A673 (cell line): ENCODE measurements around the gene MYT1. TPM values are rescaled to one million over a fixed set of nuclear protein-coding genes. Genes with fewer than 3 reads are reported as not detected.
A peak's percentile ranks its signal among the peaks of the same experiment; 100 is the strongest.
"Not testable (repeated sequence)": the region's sequence is repeated elsewhere in the genome, so short reads cannot be mapped to it uniquely, and the experiment has no call there.

ENCODE experiments used
- BruUV-seq: library from RNA; stranded (reverse); fragments of 400-500 nt; replicated peaks from 2 replicates; lab custom pipeline; 2021; lab: Mats Ljungman, UMichigan
- CTCF ChIA-PET: fragments of 300-600 bp; sonication (Branson Sonifier 250); formaldehyde crosslinking; loops from one replicate; lab custom pipeline; 2022; ENCODE audit warnings: antibody characterized with exemption; lab: Charles Lee
- POLR2A ChIA-PET: fragments of 300-600 bp; sonication (Branson Sonifier 250); formaldehyde crosslinking; loops from one replicate; lab custom pipeline; 2022; ENCODE audit warnings: antibody characterized with exemption; ENCODE audit not compliant: low non-redundant PET; lab: Charles Lee
- DNase-seq: peaks from one replicate; pipeline ENCODE4 v3.0.0-alpha.2; 2015; ENCODE audit warnings: low spot score
- H3K27ac ChIP-seq: fragments of 200-600 bp; sonication (generic); 2 replicates; pipeline ENCODE4 v1.5.1; 2016; ENCODE audit warnings: mixed run types, low read depth, mild to moderate bottlenecking, mixed read lengths, antibody characterized with exemption, low read length; ENCODE audit not compliant: poor library complexity, severe bottlenecking
- H3K27me3 ChIP-seq: fragments of 200-600 bp; sonication (generic); replicated peaks from 2 replicates; pipeline ENCODE4 v1.6.1; 2017; ENCODE audit warnings: mixed run types, low read depth, mild to moderate bottlenecking, mixed read lengths, antibody characterized with exemption, low read length; ENCODE audit not compliant: insufficient read depth, poor library complexity
- H3K36me3 ChIP-seq: fragments of 200-600 bp; sonication (generic); 2 replicates; pipeline ENCODE4 v1.6.1; 2016; ENCODE audit warnings: mixed run types, mild to moderate bottlenecking, mixed read lengths, antibody characterized with exemption, low read length; ENCODE audit not compliant: insufficient read depth, poor library complexity, severe bottlenecking
- H3K4me1 ChIP-seq: fragments of 200-600 bp; sonication (generic); 2 replicates; pipeline ENCODE4 v1.6.1; 2017; ENCODE audit warnings: mixed run types, mild to moderate bottlenecking, mixed read lengths, antibody characterized with exemption, low read length; ENCODE audit not compliant: insufficient read depth, poor library complexity, severe bottlenecking
- H3K4me3 ChIP-seq: fragments of 200-600 bp; sonication (generic); 2 replicates; pipeline ENCODE4 v1.5.1; 2016; ENCODE audit warnings: low read depth, mixed run types, mild to moderate bottlenecking, mixed read lengths, low read length; ENCODE audit not compliant: poor library complexity, severe bottlenecking
- H3K9me3 ChIP-seq: fragments of 200-600 bp; sonication (generic); 2 replicates; pipeline ENCODE4 v1.6.1; 2016; ENCODE audit warnings: mixed run types, low read depth, mild to moderate bottlenecking, mixed read lengths, antibody characterized with exemption, low read length; ENCODE audit not compliant: poor library complexity, severe bottlenecking
- intact Hi-C: fragments of 100-400 bp; cut with micrococcal nuclease; formaldehyde crosslinking; loops from one replicate; pipeline ENCODE4 v1.10.0; 2022; ENCODE audit not compliant: unreplicated experiment
- total RNA-seq: library from RNA; stranded (reverse); gene quantifications from 2 replicates; pipeline ENCODE4 v1.2.3, GENCODE V29; 2021
- TF ChIP-seq, protein P1 (sequence below): fragments of 300-800, 200-600 bp; sonication (generic); conservative IDR thresholded peaks from 2 replicates; pipeline ENCODE4 v1.5.1; 2017; ENCODE audit warnings: low read depth, mild to moderate bottlenecking, antibody characterized with exemption, low read length, moderate library complexity, mixed read lengths

MYT1 gene
- total RNA-seq, 1 experiment from 2014 or later = not detected

DNA sequence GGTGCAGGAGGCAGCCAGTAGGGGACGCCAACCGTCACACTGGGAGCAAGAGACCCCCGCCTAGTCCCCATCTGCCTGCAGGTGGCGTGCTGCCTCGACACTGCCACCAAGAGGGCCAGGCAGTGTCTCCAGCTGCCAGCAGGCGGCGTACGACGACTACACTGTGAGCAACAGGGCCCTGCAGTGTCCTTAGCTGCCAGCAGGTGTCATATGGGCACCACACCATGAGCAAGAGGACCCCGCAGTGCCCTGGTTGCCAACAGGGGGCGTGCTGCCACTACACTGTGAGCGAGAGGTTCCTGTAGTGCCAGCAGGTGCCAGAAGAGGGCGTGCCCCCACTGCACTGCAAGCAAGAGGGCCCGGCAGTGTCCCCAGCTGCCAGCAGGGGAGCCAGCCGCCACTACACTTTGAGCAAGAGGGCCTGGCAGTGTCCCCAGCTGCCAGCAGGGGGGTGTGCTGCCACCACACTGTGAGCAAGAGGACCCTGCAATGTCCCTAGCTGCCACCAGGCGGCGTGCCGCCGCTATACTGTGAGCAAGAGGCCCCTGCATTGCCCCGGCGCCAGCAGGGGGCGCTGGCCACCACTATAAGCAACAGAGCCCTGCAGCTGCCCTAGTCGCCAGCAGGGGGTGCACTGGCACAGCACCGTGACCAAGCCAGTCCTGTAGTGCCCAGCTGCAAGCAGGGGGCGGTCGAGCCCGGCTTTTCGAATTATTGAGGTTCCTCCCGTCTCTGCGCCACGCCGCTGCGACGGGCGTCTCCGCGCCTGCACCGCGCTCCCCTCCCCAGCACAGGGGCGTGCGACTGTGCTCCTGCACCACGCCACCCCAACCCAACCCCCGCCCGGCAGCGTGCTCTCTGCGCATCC, 121.6 kb downstream of the MYT1 start:
- H3K36me3 ChIP-seq, intact Hi-C loops, H3K4me3 ChIP-seq, BruUV-seq, H3K4me1 ChIP-seq, POLR2A ChIA-PET, H3K27me3 ChIP-seq, CTCF ChIA-PET, H3K9me3 ChIP-seq, H3K27ac ChIP-seq: not testable (repeated sequence)
- peak; percentile 66 for DNase-seq
- TF ChIP-seq, protein P1, sequence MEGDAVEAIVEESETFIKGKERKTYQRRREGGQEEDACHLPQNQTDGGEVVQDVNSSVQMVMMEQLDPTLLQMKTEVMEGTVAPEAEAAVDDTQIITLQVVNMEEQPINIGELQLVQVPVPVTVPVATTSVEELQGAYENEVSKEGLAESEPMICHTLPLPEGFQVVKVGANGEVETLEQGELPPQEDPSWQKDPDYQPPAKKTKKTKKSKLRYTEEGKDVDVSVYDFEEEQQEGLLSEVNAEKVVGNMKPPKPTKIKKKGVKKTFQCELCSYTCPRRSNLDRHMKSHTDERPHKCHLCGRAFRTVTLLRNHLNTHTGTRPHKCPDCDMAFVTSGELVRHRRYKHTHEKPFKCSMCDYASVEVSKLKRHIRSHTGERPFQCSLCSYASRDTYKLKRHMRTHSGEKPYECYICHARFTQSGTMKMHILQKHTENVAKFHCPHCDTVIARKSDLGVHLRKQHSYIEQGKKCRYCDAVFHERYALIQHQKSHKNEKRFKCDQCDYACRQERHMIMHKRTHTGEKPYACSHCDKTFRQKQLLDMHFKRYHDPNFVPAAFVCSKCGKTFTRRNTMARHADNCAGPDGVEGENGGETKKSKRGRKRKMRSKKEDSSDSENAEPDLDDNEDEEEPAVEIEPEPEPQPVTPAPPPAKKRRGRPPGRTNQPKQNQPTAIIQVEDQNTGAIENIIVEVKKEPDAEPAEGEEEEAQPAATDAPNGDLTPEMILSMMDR = peak; percentile 67

DNA sequence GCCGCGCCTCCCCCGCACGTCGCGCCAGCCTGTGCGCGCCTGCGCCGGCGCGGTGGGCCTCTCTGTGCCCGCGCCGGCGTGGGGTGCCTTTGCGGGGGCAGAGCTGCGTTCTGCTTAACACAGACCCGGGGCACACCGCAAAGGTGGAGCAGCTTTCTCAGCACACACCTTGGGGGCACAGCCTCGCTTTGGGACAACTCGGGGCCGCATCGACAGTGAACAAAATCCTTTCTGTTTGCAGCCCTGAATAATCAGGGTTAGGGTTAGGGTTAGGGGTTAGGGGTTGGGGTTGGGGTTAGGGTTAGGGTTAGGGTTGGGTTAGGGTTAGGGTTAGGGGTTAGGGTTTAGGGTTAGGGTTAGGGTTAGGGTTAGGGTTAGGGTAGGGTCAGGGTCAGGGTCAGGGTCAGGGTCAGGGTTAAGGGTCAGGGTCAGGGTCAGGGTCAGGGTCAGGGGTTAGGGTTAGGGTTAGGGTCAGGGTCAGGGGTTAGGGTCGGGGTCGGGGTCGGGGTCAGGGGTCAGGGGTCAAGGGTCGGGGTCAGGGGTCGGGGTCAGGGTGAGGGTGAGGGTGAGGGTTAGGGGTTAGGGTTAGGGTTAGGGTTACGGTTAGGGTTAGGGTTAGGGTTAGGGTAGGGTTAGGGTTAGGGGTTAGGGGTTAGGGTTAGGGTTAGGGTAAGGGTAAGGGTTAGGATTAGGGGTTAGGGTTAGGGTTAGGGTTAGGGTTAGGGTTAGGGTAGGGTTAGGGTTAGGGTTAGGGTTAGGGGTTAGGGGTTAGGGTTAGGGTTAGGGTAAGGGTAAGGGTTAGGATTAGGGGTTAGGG, 122.4 kb downstream of the MYT1 start:
- H3K9me3 ChIP-seq, H3K4me1 ChIP-seq, DNase-seq, H3K27ac ChIP-seq, POLR2A ChIA-PET, H3K4me3 ChIP-seq, H3K36me3 ChIP-seq, H3K27me3 ChIP-seq, intact Hi-C loops, BruUV-seq, CTCF ChIA-PET: not testable (repeated sequence)

DNA sequence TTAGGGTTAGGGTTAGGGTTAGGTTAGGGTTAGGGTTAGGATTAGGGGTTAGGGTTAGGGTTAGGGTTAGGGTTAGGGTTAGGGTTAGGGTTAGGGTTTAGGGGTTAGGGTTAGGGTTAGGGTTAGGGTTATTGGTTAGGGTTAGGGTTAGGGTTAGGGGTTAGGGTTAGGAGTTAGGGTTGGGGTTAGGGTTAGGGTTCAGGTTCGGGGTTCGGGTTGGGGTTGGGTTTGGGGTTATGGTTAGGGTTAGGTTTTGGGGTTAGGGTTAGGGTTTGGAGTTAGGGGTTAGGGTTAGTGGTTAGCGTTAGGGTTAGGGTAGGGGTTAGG, 123.0 kb downstream of the MYT1 start:
- intact Hi-C loops = not testable (repeated sequence)

More for the DNA sequence above, 123.0 kb downstream of the MYT1 start:
- H3K4me3 ChIP-seq, H3K27me3 ChIP-seq, BruUV-seq, DNase-seq, POLR2A ChIA-PET, H3K36me3 ChIP-seq, H3K4me1 ChIP-seq, H3K9me3 ChIP-seq, H3K27ac ChIP-seq, CTCF ChIA-PET: not testable (repeated sequence)

Other genes starting within 250 kb of the MYT1 start
- 48.1 and 53.3 TPM in 2 replicates for gene UCKL1, start 208.0 kb upstream of the MYT1 start, total RNA-seq
- gene ZNF512B, start 194.5 kb upstream of the MYT1 start, total RNA-seq = 28.9 and 30.8 TPM in 2 replicates
- 6.3 and 7.2 TPM in 2 replicates for gene SAMD10, start 184.8 kb upstream of the MYT1 start, total RNA-seq
- gene PRPF6, start 183.3 kb upstream of the MYT1 start, total RNA-seq = 86.3 and 93.2 TPM in 2 replicates
- gene C20orf204, start 128.3 kb upstream of the MYT1 start, total RNA-seq = 2.4 and 2.5 TPM in 2 replicates
- 0.30 and 0.70 TPM in 2 replicates for gene SOX18, start 114.8 kb upstream of the MYT1 start, total RNA-seq
- 35.0 and 41.3 TPM in 2 replicates for gene TCEA2, start 101.3 kb upstream of the MYT1 start, total RNA-seq
- gene RGS19, start 84.9 kb upstream of the MYT1 start, total RNA-seq = 14.4 and 16.4 TPM in 2 replicates
- 0.32 and 0.46 TPM in 2 replicates for gene OPRL1, start 84.4 kb upstream of the MYT1 start, total RNA-seq
- 0.37 and 0.62 TPM in 2 replicates for gene LKAAEAR1, start 80.1 kb upstream of the MYT1 start, total RNA-seq
- not detected in 2 replicates for gene NPBWR2, start 56.9 kb upstream of the MYT1 start, total RNA-seq
- gene PCMTD2, start 91.3 kb downstream of the MYT1 start, total RNA-seq = 57.1 and 68.9 TPM in 2 replicates